ENCODE data around the gene DRD4.

The DRD4 gene

DNA sequence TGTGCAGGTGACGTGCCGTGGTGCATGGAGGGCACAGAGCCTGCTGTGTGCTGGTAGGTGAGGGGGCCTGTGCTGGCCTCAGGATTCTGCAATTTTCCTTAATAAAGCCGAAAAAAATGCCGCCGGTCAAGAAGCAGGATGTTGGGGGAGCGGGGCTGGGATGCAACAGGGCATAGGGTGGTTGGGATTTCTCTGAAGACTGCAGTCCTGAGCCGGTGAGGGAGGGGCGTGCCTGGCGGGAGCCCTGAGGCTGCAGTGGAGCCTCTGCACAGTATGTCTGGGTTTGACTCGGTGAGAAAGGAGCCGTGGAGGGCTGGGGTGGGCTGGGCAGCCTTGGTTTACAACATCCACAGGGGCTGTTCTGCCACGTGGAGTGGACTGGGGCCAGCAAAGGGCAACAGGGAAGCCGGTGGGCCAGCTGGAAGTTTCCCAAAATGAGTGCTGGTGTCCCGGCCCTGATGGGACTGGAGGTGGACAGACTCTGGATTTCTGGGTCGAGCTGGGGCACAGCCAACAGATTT is 13.7 kb upstream of the DRD4 start:
- no peak for DNase-seq

- no peak for DNase-seq
Observed at GRCh38 chr11:623999-624704, 12.9 kb upstream of the DRD4 start.

GRCh38 chr11:624705-625635 is 12.1 kb upstream of the DRD4 start, which contains the start of gene CDHR5:
TSS of gene CDHR5 (minus strand) at chr11:624955. CDS start at chr11:624902, 53 bp downstream.
- no peak for DNase-seq

DNA sequence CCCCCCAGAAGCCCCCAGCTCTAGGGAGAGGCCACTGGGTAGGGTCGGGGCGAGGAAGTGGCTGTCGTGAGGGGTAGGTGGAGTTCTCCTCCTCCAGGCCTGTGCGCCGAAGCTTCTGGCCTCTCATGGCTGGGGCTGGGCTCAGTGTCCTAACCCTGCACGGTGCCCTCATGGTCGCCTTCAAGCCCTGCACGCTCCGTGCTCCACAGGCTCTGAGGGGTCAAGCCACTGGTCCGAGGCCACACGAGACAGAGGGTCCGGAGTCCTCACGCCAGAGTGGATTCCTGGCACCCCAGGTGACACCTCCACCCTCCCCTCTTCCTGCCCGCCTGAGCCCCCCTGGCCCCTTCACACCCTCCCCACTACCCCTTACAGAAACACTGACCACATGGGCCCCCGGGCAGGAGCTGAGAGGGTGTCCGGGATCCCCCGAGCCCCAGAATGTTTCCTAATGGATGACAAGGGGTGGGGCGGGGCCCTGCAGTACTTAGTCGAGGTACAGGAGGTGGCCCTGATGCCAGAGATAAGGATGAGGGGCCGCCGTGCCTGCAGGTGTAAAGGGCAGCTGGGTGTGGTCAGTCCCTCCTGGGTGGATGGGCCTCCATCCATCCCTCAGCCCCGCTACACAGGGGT is 11.3 kb upstream of the DRD4 start:
- DNase-seq, result no peak

DNA sequence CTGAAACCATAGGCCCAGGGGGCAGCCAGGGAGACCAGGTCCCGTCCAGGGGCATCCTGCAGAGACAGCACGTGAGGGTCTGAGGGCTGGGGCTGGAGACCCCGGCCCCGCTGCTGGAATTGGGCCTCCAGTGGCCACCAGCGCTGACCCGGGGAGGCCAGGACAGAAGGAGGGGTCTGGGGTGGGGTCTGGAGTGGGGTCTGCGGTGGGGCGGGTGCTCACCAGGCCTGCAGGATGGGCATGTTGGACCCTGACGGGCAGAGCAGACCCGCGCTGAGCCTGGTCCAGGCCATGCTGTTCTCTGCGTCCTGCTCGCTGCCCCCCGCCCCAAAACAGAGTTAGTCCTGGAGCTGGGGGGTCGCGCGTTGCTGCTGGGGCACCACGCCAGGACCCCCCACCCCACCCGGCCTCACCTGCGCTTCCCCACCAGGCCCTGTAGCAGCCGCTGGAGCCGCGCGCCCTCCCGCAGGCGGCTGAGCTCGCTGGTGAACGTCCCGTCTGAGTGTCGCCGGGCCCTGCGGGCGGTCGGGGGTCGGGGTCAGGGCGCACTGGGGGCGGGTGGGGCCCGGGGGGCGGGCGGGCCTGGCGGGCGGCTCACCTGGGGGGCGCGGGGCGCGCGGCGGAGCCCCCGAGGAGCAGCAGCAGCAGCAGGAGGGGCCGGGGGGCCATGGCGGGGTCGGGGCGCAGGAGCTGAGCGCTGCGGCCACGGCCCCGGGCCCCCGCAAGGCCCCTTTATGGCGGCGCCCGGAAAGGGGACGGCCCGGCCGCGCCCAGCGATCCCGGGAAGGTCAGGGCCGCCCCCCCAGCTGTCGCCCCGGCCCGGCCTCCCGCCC is 10.4 kb upstream of the DRD4 start, which contains the start of gene SCT:
TSS of gene SCT (minus strand) at position 707 of the 833 bp plus-strand sequence. CDS start at position 669, 38 bp downstream.
- no peak for DNase-seq

- no peak for DNase-seq
Observed at GRCh38 chr11:627308-627576, 9.8 kb upstream of the DRD4 start.

- DNase-seq, result no peak
Observed at GRCh38 chr11:628056-628455, 9.0 kb upstream of the DRD4 start.

GRCh38 chr11:629237-629583 is 7.9 kb upstream of the DRD4 start:
- no peak for DNase-seq

- no peak for DNase-seq
Observed at GRCh38 chr11:630871-631270, 6.2 kb upstream of the DRD4 start.

- no peak for DNase-seq
Observed at GRCh38 chr11:635945-636510, 1.0 kb upstream of the DRD4 start.

DNA sequence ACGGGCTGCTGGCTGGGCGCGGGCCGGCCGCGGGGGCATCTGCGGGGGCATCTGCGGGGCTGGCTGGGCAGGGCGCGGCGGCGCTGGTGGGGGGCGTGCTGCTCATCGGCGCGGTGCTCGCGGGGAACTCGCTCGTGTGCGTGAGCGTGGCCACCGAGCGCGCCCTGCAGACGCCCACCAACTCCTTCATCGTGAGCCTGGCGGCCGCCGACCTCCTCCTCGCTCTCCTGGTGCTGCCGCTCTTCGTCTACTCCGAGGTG is 194 bp downstream of the DRD4 start:
- no peak for DNase-seq

GRCh38 chr11:637593-638521 is 788 bp downstream of the DRD4 start:
- no peak for DNase-seq

GRCh38 chr11:638631-639331 is 1.7 kb downstream of the DRD4 start:
- no peak for DNase-seq

GRCh38 chr11:639332-639955 is 2.4 kb downstream of the DRD4 start:
- no peak for DNase-seq

GRCh38 chr11:640021-640706 is 3.1 kb downstream of the DRD4 start:
- no peak for DNase-seq

DNA sequence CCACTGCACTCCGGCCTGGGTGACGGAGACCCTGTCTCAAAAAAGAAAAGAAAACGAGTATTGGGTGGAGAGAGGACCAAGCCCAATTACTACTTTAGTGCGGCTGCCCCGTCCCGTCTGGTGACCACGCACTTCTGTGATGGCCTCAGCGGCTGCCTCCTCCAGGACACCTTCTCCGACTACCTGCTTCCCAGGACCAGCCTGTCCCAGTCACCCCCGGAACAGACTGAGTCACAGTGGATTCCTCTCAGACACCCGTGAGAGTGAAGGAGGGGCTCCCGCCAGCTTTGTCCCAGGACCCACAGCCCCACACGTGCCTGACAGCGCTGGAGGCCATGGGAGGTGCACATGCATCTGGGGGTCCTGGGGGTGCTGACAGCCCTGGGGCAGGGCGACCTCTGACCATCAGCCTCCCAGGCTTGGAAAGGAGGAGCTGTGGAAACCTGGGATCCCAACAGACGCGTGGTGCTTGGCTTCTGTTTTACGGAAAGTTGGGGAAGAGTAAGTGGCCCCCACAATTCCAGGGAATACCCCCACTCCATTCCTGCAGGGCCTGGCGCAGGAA is 4.8 kb downstream of the DRD4 start:
- no peak for DNase-seq

GRCh38 chr11:643366-643765 is 6.3 kb downstream of the DRD4 start:
- no peak for DNase-seq

GRCh38 chr11:643849-644738 is 7.0 kb downstream of the DRD4 start:
- DNase-seq, result no peak
